Activated naive CD8-positive, alpha-beta T cell treated with anti-CD3 and anti-CD28 coated beads, Interleukin-2, amount 50 U/mL, for 24 hours (primary cell): ENCODE data around the gene HINT1.

ENCODE experiments used
- ATAC-seq: fragments of 150-1000 bp; cut with Tn5 transposase; one replicate; pipeline ENCODE4 v1.10.0; 2021
- DNase-seq: peaks from one replicate; pipeline ENCODE4 v3.0.0; 2021
- H3K27ac Mint-ChIP-seq: one replicate; pipeline ENCODE4 v1.8.0; 2021; ENCODE audit warnings: mild to moderate bottlenecking, mixed read lengths
- H3K27me3 Mint-ChIP-seq: one replicate; pipeline ENCODE4 v1.8.0; 2021; ENCODE audit warnings: mixed read lengths
- H3K36me3 Mint-ChIP-seq: one replicate; pipeline ENCODE4 v1.8.0; 2021; ENCODE audit warnings: low read depth, mixed read lengths
- H3K4me1 Mint-ChIP-seq: one replicate; pipeline ENCODE4 v1.8.0; 2021; ENCODE audit warnings: mixed read lengths
- H3K4me3 Mint-ChIP-seq: one replicate; pipeline ENCODE4 v1.8.0; 2021; ENCODE audit warnings: mild to moderate bottlenecking, moderate library complexity, mixed read lengths
- H3K9me3 Mint-ChIP-seq: one replicate; pipeline ENCODE4 v1.8.0; 2021; ENCODE audit warnings: mixed read lengths

HINT1 gene

GRCh38 chr5:131109540-131110255, 55.4 kb downstream of the HINT1 start:
- H3K9me3 Mint-ChIP-seq = no peaks in the 10 kb centered on the region
- ATAC-seq = no peak
- DNase-seq = peak; percentile 3
- H3K27ac Mint-ChIP-seq = no peak overlapping the region
- no peaks in the 10 kb centered on the region for H3K27me3 Mint-ChIP-seq
- H3K4me3 Mint-ChIP-seq = no peak overlapping the region
- no peaks in the 10 kb centered on the region for H3K36me3 Mint-ChIP-seq
- peaks cover 3% of the 10 kb centered on the region for H3K4me1 Mint-ChIP-seq
